ENCODE measurements around the gene SH3RF1.

GRCh38 chr4:169044714-169045447 is 225.9 kb downstream of the SH3RF1 start:
- TF ChIP-seq EP300 (IDR thresholded peaks at IDR 0.05), result no peak
- TF ChIP-seq CTCF (IDR thresholded peaks at IDR 0.05), result no peak

Measured in sigmoid colon (tissue), 4 donors.